DOHH2 (cell line): Measurements from ENCODE around the gene FXN.

Experiments
- EZH2phosphoT487 ChIP-seq: fragments of 200-600 bp; sonication (generic); IDR thresholded peaks from 2 replicates; pipeline ENCODE4 v1.6.1; 2017; ENCODE audit warnings: borderline replicate concordance, mild to moderate bottlenecking, antibody characterized with exemption, low read length, moderate library complexity, mixed read lengths
- TF ChIP-seq, protein P1 (sequence below): fragments of 200-600 bp; sonication (generic); IDR thresholded peaks from one replicate; pipeline ENCODE4 v1.5.1; 2014; ENCODE audit warnings: antibody characterized with exemption, mild to moderate bottlenecking, low read depth, low read length; ENCODE audit not compliant: poor library complexity, severe bottlenecking

DNA sequence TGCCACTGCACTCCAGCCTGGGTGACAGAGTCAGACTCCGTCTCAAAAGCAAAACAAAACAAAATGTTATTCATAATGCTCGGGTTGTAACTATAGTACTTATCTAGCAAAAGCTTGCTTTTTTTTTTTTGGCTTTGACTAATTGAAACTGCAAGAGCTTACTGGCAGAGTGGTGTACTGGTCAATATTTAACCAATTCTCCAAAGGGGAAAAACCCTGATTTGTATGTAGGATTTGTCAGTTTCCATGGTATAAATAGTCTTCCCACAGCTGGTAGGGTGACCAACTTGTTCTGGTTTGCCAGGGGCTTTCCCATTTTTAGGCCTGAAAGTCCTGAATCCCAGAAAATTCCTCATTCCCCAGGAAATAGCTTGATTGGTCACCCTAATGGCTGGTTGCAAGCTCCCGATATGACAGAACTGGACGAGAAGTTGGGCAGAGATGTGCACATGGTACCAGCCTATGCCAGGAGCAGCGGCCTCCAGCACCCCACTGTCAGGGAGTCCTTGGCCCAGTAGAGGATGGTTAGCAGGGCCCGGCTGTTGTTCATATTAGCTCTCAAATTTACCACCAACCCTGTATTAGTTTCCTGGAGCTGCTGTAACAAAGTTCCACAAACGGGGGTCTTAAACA lies 58.0 kb downstream of the FXN start:
- TF ChIP-seq, protein P1, sequence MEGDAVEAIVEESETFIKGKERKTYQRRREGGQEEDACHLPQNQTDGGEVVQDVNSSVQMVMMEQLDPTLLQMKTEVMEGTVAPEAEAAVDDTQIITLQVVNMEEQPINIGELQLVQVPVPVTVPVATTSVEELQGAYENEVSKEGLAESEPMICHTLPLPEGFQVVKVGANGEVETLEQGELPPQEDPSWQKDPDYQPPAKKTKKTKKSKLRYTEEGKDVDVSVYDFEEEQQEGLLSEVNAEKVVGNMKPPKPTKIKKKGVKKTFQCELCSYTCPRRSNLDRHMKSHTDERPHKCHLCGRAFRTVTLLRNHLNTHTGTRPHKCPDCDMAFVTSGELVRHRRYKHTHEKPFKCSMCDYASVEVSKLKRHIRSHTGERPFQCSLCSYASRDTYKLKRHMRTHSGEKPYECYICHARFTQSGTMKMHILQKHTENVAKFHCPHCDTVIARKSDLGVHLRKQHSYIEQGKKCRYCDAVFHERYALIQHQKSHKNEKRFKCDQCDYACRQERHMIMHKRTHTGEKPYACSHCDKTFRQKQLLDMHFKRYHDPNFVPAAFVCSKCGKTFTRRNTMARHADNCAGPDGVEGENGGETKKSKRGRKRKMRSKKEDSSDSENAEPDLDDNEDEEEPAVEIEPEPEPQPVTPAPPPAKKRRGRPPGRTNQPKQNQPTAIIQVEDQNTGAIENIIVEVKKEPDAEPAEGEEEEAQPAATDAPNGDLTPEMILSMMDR, result no peak
- TF ChIP-seq EZH2phosphoT487, result no peak
